GM21367 (cell line): Measurements from ENCODE around the gene MRPS2.
"Not testable (repeated sequence)": the region's sequence is repeated elsewhere in the genome, so short reads cannot be mapped to it uniquely, and the experiment has no call there.

ENCODE experiments used
- ATAC-seq: cut with Tn5 transposase; IDR thresholded peaks from one replicate; pipeline ENCODE4 v1.9.1; 2021; ENCODE audit not compliant: unreplicated experiment

MRPS2 gene

DNA sequence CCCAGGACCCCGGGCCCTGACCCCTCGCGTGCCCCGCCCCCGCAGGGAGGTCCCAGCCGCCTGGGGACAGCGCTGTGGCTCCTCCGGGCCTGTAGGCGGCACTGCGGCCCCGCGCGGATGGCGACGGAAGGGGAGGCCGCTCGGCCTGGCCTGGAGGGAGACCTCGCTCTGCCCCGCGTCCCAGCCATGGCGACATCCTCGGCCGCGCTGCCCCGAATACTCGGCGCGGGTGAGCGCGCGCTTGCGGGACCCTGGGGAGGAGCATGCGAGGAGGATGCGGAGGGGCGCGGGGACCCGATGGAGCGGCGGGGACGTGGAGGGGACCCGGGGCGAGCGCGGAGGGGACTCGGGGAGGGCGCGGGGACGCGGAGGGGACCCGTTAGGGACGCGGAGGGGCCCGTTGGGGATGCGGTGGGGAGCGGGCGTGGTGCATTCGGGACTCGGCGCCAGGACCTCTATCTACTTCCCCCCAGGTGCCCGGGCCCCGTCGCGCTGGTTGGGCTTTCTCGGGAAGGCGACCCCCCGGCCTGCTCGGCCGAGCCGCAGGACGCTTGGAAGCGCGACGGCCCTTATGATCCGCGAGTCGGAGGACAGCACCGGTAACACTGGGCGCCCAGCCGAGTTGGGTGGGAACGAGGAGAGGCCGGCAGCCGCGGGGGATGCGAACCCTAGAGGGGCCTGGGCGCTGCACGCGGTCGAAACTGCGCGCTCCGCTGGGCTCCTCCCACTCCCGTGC, at the start of gene MRPS2:
TSS of gene MRPS2 (plus strand) at position 158 of the 736 bp plus-strand sequence. CDS start at position 187, 29 bp downstream.
- peak; percentile 67 for ATAC-seq

DNA sequence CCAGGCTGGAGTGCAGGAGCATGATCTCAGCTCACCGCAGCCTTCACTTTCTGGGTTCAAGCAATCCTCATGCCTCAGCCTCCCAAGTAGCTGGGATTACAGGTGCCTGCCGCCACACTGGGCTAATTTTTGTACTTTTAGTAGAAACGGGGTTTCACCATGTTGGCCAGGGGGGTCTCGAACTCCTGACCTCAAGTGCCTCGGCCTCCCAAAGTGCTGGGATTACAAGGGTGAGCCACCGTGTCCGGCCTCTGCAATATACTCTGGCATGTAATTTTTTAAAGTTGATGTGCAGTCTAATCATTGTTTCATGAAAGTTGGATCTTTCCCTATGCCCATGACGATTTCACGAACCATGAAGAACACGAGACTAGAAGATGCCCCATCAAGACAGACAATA, 49.5 kb upstream of the MRPS2 start:
- no peak for ATAC-seq

DNA sequence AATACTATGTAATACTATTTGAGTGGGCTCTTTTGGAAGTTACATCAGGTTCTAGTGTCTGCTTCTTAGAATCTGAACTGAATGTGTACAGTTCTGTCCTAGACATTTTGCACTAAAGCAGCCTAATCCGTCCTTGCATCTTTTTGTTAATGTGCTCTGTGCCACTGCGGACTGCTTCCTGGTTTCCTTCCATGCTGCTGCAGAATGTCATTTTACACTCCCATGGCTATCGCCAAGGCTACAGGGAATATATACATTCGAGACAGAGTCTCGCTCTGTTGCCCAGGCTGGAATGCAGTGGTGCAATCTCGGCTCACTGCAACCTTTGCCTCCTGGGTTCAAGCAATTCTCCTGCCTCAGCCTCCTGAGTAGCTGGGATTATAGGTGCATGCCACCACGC, 48.6 kb upstream of the MRPS2 start:
- not testable (repeated sequence) for ATAC-seq

DNA sequence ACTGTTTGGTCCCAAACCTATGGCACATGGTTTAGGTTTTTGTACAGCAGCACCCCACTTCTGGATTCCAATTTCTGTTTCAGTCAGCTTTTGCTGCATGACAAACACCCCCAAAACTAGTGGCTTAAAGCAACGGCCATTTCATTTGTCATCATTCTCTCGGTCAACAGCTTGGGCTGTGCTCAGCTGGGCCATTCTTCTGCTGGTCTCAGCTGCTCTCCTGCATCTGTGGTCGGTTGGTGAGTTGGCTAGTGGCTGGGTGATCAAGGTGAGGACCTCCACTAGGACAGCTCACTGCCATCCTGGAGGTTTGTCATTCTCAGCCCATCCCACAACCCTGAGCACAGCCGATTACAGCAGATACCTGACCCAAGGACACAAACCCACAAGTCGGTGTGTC, 45.7 kb upstream of the MRPS2 start:
- ATAC-seq: no peak

DNA sequence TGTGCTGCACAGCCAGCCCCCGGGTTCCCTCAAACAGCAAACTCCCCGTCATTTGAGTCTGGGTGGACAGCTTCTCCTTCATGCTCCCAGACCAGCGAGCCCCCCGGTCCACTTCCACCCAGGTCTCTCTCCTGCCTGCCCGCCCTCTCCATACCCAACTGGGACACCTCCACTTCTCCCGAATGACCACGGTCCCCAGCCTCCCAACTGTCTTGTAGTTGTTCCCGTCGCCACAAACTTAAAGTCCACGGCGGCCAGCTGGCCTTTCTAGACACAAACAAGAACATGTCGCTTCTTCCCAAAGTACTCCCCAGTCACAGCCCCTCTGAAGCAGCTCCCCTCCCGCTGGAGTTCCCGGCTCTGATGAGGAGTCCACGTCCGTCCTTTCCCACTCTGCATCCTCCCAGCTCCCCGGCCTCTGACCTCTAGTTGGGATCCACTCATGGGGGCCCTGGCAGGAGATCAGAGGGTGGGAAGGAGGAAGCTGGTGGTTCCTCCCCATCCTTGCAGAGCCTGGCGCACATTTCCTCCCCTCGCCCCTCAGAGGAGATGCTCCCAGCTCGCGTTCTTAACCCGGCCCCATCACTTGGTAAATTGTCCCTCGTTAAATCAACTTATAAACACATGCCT, 45.0 kb upstream of the MRPS2 start:
- no peak for ATAC-seq

DNA sequence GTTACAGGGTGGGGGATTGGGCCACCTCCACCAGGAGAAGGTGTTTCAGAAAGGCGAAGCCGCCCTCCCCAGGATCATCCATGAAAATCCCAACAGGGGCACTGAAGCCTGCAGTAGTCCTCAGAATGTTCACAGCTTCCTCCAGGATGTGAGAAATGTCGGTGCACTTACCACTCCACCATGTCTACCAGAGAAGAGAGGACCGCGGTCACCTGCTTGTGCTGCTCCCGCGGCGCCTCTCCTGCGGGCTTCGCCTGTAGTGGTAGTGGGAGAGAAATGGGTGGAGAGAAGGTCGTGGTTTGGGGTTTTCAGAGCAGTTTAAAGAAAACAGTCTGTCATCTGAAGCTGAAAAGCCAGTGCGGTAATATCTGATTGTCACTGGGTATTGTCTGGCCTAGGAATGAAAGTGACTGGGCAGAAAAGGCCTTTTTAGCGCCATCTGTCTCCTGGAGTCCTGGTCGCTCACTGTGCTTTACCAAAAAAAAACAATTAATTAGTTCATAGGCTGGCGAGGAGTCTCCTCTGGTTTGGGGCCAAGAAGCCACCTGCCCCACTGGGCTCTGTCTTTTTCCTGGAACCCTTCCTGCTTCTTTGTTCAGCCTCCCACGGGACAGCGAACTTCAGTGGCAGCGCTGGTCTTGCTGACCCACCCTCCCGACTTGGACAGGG, 43.9 kb upstream of the MRPS2 start:
- ATAC-seq: no peak

DNA sequence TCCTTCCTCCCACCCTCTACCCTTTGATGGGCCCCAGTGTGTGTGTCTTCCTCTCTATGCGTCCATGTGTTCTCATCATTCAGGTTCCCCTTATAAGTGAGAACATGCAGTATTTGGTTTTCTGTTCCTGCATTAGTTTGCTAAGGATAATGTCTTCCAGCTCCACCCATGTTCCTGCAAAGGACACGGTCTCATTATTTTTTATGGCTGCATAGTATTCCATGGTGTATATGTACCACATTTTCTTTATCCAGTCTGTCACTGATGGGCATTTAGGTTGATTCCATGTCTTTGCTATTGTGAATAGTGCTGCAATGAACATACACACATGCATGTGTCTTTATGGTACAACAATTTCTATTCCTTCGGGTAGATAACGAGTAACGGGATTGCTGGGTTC, 42.0 kb upstream of the MRPS2 start:
- ATAC-seq: not testable (repeated sequence)

DNA sequence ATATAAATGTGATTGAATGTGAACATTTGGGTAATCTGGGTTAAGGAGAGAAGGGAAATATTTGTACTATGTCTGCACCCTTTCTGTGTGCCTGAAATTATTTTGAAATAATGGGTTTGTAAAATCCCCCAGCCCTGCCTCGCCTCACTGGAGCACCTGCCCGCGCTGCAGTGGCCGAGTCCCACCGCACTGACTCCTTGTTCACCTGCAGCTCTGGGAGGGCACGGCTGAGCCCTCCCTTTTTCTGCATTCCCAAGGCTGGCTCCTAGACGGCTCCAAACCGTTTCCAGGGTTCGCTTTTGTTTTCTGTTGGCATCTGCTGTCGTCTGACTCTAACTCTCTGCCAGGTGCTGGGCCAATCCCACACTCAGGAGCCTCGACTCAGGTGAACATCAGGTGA, 38.5 kb upstream of the MRPS2 start:
- no peak for ATAC-seq

DNA sequence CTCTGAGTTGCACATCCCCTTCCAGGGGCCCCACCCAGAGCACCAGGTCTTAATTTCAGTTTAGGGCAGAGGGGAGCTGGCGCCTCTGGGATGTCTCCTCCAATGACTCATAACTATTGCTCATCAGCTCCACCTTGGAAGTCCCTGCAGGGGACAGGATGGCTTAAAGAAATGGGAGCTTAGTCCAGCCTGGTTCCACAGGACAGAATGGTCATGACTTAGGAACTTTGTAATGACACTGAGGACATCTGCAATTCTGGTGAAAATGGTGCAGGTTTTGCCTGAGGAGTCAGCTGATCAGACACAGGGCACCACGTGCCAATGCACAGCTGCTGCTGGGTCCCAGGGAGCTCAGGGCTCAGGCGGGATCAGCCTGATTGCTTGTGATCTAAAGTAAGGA, 37.3 kb upstream of the MRPS2 start:
- ATAC-seq: no peak

DNA sequence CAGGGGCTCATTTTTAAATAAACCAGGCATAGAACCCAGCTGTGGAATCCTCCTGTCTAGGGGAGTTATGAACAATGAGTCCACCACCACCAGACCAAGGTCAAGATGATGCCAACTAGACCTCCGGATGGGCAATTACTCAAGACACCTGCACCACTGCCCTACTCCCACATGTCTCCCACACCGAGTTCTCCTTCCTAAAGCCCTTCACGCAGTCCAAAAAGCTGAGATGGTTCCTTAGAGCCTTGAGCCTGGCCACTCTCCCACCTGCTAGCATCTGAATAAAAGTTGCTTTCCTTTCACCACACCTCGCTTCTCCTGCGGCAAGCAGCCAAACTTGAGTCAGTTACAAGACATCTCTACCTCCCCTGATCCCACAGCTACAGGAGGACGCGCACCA, 36.3 kb upstream of the MRPS2 start:
- ATAC-seq: no peak

DNA sequence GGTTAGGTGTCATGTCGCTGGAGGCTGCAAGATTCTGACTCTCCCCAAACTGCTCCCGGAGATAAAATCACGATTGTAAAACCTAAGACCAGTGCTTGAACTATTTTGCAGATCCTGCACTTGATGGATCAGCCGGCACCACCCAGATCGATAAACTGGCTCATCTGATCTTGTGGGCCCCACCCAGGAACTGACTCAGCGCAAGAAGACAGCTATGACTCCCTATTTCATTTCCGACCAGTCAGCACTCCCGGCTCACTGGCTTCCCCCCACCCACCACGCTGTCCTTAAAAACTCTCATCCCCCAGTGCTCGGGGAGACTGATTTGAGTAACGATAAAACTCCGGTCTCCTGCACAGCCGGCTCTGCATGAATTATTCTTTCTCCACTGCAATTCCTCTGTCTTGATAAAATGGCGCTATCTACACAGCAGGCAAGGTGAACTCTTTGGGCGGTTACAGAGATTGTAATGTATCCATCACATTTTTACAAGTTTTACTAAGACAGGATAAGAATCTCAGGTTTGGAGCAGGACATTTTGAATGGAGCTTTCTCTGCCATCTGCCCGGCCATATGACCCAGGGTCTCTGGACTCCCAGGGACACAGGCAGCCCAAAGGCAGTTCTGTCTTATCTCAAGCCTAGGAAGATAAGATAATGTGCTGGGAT, 31.5 kb upstream of the MRPS2 start:
- ATAC-seq: no peak

DNA sequence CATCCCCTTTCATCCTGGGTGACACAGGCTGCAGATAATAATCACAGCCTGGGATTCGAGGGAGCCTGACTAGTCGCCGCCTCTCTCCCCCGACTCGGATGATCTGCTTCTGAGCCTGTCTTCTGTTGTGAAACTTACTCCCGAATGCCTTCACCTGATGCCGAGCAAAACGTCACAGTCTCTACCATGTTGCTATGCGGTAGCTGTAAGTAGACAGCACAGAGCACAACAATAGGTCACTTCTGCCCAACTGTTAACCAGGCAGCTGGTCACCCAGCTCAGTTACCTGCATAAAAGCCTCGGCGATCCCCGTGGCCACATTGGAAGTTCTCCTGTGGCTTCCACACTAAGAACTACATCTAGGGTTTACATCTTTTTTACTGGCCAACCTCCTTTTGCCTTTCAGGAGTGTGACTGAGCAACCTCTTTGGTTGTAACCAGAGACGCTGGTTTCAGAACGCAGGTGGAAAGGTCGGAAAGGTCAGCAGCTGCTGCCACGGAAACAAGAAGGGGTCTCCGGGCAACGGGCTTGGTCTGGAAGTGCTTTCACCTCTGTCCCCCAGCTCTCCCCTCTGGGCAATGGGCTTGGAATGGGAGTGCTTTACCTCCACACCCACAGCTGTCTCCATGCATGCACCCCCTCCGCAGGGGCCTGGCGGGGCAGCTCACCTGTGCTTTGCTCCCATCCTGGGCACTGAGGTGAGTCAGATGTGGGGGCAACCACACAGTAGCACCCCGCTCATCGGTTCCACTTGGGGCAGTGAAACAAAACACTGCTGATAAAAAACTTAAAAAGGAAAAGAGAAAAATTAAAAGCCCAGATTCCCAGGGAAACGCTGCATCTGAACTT, 28.5 kb upstream of the MRPS2 start:
- ATAC-seq: no peak

DNA sequence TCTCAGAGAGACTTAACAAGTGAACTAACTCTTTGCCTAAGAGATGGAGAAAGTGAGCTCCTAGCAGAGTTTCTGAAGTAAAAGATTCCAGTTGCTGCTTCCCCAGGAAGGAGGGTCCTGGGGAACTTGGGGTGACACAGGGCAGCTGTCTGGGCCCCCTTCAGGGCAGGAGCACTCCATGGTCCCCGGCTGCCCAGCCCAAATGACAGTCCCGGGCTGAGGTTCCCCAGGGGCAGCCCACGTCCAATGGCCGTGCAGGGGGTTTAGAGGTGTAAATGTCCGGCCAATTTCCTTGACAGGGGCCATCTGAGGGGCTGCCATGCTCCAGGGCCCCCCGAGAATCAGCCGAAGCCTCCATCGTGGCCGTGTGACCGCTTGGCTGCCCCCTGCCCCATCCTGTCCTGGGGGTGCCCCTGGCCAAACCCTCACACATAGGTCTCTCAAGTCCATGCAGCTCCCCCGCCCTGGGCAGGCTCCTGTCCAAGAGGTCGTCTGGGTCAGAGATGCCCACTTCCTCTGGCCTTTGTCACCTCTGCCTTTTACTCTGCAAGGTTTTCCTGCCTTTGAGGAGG, 26.4 kb upstream of the MRPS2 start:
- no peak for ATAC-seq

DNA sequence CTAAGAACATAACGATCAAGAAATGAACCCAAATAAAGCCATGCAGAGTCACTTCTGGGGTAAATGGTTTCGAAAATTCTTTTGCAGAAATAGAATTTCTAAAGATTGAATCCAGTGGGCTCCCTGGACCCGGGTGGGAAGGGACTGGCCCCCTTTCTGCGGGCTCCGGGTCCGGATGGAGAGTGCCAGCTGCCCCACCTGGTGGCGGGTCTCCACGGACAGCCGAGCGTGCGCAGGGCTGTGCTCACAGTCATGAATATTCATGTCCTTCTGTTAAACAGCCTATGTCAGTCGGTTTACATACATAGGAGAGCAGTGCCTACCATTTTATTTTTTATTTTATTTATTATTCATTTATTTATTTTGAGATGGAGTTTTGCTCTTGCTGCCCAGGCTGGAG, 25.6 kb upstream of the MRPS2 start:
- ATAC-seq: no peak

DNA sequence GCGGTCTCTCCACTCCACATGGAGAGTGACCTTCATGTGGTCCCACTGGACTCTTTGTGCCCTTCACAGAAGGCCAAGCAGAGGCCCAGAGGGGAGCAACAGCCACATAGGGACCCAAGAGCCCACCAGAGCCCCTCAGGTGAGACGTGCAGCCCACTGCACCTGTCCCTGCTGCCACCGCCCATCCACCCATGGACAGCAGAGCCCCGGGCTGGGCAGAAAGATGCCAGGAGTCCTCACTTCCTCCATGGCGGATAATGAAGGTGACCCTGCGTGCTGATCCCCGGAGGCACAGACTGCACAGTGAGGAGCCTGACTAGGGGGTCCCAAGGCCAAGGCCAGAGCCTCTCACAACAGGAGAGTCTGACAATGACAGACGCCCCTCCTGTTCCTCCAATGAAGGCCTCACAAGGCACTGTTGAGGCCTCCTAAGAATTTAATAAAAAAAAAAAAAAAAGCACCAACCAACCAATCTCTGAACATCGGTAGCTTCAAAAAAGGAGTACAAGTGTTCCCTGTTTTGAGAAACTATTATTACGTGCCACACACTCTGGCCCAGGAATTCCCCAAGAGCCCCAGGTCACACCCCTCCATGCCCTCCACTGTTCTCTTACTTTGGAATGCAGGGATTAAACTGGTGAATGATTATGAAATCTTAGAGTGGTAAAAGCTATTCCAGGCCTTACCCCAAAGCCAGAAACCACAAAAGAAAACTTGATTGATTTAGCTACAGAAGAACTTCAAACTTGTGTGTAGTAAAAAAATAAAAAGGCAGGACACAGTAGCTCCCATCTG, 23.7 kb upstream of the MRPS2 start:
- no peak for ATAC-seq

DNA sequence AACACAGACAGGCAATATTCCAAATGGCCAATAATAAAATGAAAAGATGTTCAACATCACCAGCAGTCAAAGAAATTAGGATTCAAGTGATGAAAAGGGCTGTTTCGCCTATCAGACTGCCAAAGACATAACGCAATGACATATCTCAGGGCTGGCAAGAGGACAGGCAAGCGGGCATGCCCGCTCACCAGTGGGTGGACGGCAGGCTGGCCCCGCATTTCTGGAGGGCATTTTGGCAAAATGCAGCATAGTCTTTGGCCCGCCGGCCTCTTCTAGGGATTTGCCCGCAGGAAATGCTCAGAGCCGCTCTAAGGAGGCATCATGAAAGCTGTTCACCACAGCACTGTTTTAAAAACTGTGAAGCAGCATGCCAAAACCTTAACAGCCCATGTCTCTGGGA, 22.3 kb upstream of the MRPS2 start:
- no peak for ATAC-seq

DNA sequence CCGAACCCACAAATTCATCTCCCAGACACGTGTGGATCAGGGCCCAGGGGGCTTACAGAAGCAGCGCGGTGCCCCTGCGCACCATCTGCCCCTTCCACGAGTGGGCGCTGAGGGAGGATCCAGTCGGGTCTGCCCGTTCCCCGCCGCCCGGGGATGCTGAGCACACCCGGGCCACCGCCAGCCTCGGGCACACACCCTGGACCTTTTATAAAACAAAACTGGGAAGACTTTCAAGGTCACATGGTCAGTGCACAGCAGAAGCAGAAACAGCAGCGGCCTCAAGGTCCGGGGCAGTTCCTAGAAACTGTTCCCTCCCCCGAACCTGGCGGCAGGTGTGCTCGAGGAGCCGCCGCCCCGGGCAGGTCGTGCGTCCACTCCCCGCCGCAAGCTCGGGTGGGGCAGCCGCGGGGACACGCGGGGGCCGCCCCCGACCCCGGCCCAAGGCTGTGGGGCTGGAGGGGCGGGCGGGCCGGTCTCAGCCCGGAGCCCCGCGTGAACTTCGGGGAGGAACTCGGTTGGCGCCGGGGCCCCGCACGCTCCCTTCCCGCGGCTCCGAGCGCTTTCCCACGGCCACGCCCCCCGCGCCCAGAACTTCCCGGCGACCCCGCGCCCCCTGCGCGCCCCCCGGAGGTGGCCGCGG, 21.5 kb upstream of the MRPS2 start:
- no peak for ATAC-seq

DNA sequence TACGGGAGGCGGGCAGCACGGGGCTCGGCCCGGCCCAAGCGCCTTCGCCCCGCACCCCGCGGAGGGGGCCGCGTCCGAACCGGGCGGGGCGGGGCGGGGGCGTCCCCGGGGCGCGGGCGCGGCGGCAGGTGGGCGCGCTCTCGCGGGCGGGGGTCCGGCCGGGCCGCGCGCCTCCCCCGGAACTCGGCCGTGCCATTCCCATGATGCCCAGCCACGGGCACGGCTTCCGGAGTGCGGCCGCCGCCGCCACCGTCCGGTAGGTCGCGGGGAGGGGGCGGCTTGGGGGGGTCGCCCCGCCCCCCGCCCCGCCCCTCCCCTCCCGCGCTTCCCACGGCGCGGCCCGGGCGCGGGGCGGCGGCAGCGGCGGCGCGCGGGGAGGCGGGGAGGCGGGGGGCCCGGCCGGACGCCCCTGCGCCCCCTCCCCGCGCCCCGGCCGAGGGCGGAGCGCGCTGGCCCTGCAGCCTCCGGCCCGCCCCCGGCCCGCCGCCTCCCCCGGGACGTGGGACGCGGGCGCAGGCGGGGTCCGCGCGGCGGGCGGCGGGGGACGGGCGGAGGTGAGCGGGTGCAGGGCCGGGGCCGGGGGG, 20.9 kb upstream of the MRPS2 start, which contains the start of gene PPP1R26:
TSS of gene PPP1R26 (plus strand) at position 314 of the 584 bp plus-strand sequence. CDS start 4,729 bp downstream, outside the sequence.
- no peak for ATAC-seq
